ENCODE measurements around the gene CLCN1. TPM values are rescaled to one million over a fixed set of nuclear protein-coding genes. Genes with fewer than 3 reads are reported as not detected.

The CLCN1 gene
- total and polyA plus RNA-seq, 2 of the 8 experiments (the other 6 are each of a cell fraction or from before 2014, with no cell fraction given): 0.36 to 0.41 TPM

GRCh38 chr7:143346018-143346417, 30.1 kb downstream of the CLCN1 start:
- Histone ChIP-seq H2BK12ac (ENCODE audit: low read depth, low read length) (no peak overlapping the region; the same call in 1 of the 2 replicates), H3K79me2 (ENCODE audit: control insufficient read depth in 1 of 2, insufficient read depth in 2 of 2, low read length in 2 of 2) (no peaks in the 10 kb centered on the region), H4K91ac (replicated peaks; ENCODE audit: insufficient read length, low read length) (no peak overlapping the region), H4K20me1 (replicated peaks in 1 of 2; ENCODE audit: control insufficient read depth in 1 of 2, insufficient read depth in 2 of 2, low read length in 2 of 2) (no peaks in the 10 kb centered on the region), H4K5ac (ENCODE audit: insufficient read length, low read depth, low read length) (no peak overlapping the region), H3K4me3 (ENCODE audit: extremely low read depth in 1 of 4, insufficient read depth in 2 of 4, low read depth in 3 of 4, low read length in 4 of 4) (peak overlapping the region in 1 of 4 experiments; percentile 55; a peak in 2 of 8 replicates), H3K9me3 (ENCODE audit: insufficient read depth in 2 of 2, low read depth in 1 of 2, low read length in 1 of 2) (no peaks in the 10 kb centered on the region), H3K79me1 (ENCODE audit: low read depth, low read length) (no peaks in the 10 kb centered on the region), H4K8ac (ENCODE audit: extremely low read depth, insufficient read depth, low read length) (no peak overlapping the region), H2BK20ac (ENCODE audit: low read length) (peak overlapping the region; percentile 55; the same call in 1 of the 2 replicates), H2BK5ac (ENCODE audit: low read depth, low read length) (no peak overlapping the region), H2BK120ac (replicated peaks; ENCODE audit: low read depth, low read length) (no peak overlapping the region), H3K9ac (replicated peaks in 1 of 4; ENCODE audit: extremely low read depth in 1 of 4, low read depth in 3 of 4, low read length in 3 of 4) (no peak overlapping the region), H3K27ac (ENCODE audit: low read depth, low read length) (no peak overlapping the region), H3K4me2 (ENCODE audit: insufficient read depth in 1 of 2, low read depth in 2 of 2, low read length in 2 of 2) (peak overlapping the region; percentile 8 to 56; a peak in 2 of 4 replicates), H3K4ac (replicated peaks; ENCODE audit: insufficient read length, low read depth, low read length) (no peak overlapping the region), H3K4me1 (replicated peaks in 1 of 4; ENCODE audit: control insufficient read depth in 3 of 4, insufficient read depth in 4 of 4, low read length in 3 of 4) (peaks cover 0 to 7% (median 3%) of the 10 kb centered on the region in 4 experiments; a peak in 3 of 7 replicates), H2AFZ (ENCODE audit: low read length) (peak overlapping the region; percentile 35), H3K56ac (replicated peaks; ENCODE audit: insufficient read length, low read depth, low read length) (no peak overlapping the region), H2BK15ac (ENCODE audit: low read length) (0 out of 2 replicates have a peak overlapping the region, but pooled peaks have one; percentile 53), H3K27me3 (replicated peaks in 1 of 4; ENCODE audit: control insufficient read depth in 3 of 4, extremely low read depth in 1 of 4, insufficient read depth in 3 of 4, low read length in 3 of 4) (peaks cover 0 to 3% (median 0%) of the 10 kb centered on the region in 4 experiments; a peak in 2 of 7 replicates), H3K23me2 (ENCODE audit: low read depth, low read length) (no peaks in the 10 kb centered on the region; the same call in 1 of the 2 replicates), H3K14ac (ENCODE audit: insufficient read length) (no peak overlapping the region), H3K36me3 (ENCODE audit: control insufficient read depth in 2 of 4, insufficient read depth in 4 of 4, low read length in 3 of 4) (no peaks in the 10 kb centered on the region), H3K18ac (ENCODE audit: extremely low read depth, low read length) (0 out of 2 replicates have a peak overlapping the region, but pooled peaks have one; percentile 68), H3K23ac (ENCODE audit: insufficient read length) (no peak overlapping the region), H2AK5ac (ENCODE audit: low read depth, low read length) (no peak overlapping the region)
- ChIA-PET CTCF (ENCODE audit: partially characterized antibody) (interaction anchor here (0.7 to 5.8 kb wide), 21 partner anchors 9 to 154 kb away, joined by 3 to 50 read pairs (median 10); partner anchors contain the start of gene EPHA1), POLR2A (ENCODE audit: partially characterized antibody) (interaction anchor here (1.0 to 3.1 kb wide), 11 partner anchors 14 to 62 kb away, joined by 3 to 12 read pairs (median 5); partner anchors contain the start of genes EPHA1, FAM131B and ZYX)
- TF ChIP-seq SUZ12 (IDR thresholded peaks at IDR 0.05; ENCODE audit: low read length) (no peak), CTCF (IDR thresholded peaks at IDR 0.05; ENCODE audit: control extremely low read depth in 1 of 3, insufficient read depth in 1 of 3, low read depth in 1 of 3, low read length in 3 of 3) (peak; percentile 55 to 71 (median 61)), RAD21 (IDR thresholded peaks at IDR 0.05 in 1 of 2, conservative IDR thresholded peaks at IDR 0.05 in 1 of 2; ENCODE audit: low read depth in 2 of 2, low read length in 2 of 2) (peak; percentile 65 to 77)
- no peak for FAIRE-seq
- 73% methylated on average over 3 of the region's 4 CpGs; no CpG with 5 or more reads in 1 of the 2 experiments for WGBS, 2 experiments (ENCODE audit: extremely low coverage in 1 of 2, insufficient coverage in 1 of 2, insufficient read length in 1 of 2, insufficient replicate concordance in 2 of 2, low coverage in 1 of 2, low lambda C conversion rate in 2 of 2, missing lambda C conversion rate in 1 of 2)
- no peak for DNase-seq (ENCODE audit: low read depth in 1 of 2, low spot score in 2 of 2)
